GM18867 (cell line): ENCODE measurements around the gene NPTX1.

Experiments used
- ATAC-seq: cut with Tn5 transposase; IDR thresholded peaks from one replicate; pipeline ENCODE4 v1.9.1; 2021; ENCODE audit warnings: mild to moderate bottlenecking, moderate library complexity; ENCODE audit not compliant: unreplicated experiment

NPTX1 gene

DNA sequence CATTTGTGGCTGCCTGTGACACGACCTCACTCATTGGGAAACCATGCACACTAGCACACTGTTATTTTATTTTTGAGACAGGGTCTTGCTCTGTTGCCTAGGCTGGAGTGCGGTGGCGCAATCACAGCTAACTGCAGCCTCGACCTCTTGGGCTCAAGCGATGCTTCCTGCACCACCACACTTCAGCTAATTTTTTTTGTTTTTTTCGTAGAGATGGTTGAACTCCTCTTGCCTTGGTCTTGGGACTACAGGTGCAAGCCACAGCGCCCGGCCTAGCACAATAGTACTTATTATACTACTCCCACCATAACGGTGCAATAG, 2.8 kb upstream of the NPTX1 start:
- ATAC-seq, result no peak

DNA sequence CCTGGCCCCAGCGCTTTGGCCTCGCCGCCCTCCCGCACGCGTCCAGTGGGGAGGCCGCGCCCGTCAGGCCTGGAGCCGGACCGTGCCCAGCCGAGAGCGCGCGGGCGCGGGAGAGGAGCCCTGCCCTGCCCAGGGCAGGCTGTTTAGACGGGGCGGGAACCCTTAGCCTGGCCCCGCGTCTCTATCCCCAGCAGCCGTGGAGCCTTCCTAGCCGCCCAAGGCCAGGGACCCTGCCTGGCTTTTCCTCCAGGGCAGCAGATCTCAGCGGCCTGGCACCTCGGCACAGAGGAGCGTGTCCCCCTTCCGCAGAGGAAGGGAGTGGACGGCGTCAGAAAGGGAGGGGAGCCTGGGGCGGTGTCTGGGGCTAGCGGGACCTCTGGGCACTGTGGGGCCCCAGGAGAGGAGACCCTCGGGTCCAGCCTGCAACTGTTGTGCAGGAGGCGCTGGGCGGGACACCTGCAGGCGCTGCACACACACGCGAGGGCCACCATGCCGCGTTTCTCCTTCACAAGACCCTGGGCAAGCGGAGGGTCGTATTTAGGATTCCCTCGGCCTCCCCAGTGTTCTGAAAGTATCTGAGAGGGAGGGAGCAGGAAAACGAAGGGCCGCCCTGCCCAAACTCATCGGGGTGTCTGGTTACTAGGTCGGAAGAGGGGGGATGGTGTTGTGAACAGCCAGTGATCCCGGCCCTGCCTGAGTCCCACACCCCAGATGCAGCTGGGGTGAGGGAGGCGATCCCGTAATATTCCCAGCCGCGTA, 2.3 kb upstream of the NPTX1 start:
- ATAC-seq, result no peak

- ATAC-seq, result no peak
Observed at GRCh38 chr17:80477647-80478478, 1.5 kb upstream of the NPTX1 start.

DNA sequence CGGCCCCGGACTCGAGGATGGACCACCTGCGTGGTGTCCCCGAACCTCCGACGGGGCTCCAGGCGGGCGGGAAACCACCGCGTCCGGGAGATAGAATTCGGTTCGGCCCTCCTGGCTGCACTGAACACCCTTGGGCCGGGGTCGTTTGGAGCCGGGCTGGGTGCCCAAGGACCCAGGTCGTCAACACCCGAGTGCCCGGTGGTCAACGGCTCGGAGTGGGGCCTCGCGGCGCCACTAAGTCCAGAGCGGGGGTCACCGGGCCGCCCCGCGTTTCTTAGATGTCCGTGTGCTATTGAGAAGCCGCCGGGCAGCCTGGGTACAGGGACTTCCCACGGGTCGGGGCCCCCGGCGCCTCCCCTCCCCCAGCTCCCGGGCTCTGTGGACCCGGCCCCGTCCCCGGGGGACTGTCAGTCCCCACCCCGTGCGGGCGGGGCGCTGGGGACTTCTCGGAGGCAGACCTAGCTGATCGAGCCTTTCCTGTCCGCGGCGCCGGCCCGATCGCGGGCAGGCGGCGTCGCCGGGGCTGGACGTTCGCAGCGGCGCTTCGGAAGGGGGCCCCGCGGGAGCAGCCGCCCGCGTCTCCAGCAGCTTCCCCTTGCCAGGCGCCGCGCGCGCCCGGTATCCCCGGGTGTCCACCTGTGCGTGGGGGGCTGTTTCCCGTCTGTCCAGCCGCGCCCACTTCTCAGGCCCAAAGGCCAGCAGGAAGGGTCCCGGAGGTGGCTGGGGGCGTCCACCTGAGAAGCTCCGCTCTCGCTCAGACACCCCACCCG, 655 bp upstream of the NPTX1 start:
- no peak for ATAC-seq

DNA sequence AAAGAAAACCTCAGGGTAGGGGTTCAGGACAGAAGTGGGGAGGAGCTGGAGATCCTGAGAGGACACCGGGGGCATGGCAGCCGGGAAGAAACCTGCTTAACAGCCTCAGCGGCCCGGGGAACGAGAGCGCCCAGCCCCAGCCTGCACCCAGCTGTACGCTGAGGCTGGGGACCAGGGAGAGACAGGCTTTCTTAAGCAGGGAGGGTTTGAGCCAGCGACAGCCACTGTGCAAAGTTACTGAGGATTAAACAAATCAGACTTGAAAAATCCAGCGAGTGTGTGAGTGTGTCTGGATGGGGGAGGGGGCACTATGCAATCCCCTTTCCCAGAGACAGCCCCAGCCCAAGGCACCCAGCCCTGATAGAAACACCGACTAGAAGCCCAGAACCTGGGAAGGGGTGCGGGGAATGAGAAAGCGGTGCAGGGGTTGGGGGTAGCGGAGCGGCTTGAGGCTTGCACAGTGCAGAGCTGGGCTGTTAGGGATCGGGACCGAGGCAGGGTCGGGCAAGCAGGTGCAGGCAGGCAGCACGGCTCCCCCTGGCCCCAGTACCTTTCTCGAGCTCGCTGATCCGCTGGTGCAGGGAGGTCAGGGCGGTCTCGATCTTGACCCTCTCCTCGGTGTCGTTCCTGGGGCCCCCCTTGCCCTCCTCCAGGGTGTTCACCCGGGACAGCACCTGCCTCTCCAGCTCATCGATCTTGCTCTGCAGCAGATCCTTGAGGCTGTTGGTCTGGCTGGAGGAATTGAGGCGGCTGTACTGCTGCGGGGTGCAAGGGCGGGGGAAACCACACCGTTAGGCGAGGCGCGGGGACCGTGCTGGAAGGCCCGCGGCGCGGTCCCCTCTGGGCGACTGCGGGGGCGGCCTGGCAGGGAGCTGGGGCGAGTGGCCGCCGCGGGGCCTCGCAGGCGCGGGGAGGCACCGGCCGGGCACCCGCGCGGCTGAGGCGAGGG, 1.2 kb downstream of the NPTX1 start:
- ATAC-seq, result no peak

- ATAC-seq, result no peak
Observed at GRCh38 chr17:80474231-80474960, 2.0 kb downstream of the NPTX1 start.

DNA sequence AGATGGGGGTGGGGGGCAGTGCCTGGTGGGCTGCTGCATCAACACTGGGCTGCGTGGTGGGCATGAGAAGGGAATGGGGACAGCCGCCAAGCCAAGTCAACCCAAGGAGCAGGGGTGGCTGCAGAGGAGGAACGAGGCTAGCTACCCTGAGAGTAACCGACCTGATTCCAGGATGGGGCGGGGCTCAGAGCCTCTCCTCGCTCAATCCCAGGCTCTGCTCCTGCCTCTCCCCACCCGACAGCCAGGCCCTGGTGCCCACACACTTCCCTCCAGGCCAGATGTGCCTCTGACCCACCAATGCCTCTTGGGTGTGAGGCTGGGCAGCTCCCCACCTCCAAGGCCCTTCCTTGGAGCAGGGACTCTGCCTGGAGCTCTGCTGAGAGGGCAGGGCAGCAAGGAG, 2.7 kb downstream of the NPTX1 start:
- no peak for ATAC-seq

DNA sequence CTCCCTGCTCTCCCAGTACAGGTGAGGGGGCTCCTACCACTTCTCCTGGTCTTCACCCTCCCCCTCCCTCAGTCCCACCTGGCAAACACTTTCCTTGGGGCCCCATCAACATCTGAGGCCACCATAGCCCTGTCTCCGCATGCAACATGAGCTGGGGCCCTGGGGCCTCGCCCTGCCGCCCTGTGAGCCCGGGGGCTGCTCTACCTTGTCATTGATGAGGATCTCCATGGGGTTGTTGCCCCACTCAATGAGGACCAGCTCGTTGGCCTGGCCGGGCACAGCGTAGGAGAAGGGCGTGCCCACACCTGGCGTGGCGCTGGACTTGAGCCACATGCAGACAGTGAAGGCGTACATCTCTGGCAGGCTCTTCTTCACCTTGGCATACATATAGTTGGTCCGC, 3.4 kb downstream of the NPTX1 start:
- ATAC-seq, result no peak

DNA sequence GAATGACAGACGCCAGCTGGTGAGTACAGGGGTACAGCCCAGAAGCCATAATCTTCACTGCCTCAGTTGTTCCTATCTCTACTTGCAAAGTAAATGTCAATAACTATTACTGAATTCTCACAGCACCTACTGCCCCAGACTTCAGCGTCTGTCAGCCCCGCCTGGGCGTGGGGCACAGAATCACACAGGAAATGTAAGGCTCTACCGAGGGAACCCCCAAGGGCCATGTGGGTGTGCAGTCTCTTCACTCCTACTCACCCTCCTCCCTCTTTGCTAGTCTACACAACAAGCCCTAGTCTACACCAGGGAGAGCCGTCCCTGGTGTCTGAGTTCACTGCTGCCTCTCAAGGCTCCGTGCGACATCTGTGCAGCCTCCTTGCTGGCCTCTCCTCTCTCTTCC, 4.5 kb downstream of the NPTX1 start:
- no peak for ATAC-seq

DNA sequence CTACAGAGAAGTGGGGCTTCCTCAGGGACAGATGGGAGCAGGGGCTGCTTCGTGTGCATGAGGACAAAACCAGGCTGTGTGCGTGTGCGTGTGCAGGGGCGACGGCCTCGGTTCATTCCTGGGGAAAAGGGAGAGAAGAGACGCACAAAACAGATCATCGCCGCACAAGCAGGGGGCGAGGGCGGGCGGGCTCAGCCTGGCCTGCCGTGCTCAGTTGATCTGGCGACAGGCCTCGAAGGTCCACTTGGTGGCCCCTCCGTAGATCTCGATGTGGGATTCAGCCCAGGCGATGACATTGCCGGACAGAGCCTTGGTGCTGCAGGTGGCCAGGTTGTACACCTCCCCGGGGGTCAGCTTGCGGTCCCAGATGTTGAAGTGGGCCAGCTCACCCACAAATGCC, 5.8 kb downstream of the NPTX1 start:
- no peak for ATAC-seq

DNA sequence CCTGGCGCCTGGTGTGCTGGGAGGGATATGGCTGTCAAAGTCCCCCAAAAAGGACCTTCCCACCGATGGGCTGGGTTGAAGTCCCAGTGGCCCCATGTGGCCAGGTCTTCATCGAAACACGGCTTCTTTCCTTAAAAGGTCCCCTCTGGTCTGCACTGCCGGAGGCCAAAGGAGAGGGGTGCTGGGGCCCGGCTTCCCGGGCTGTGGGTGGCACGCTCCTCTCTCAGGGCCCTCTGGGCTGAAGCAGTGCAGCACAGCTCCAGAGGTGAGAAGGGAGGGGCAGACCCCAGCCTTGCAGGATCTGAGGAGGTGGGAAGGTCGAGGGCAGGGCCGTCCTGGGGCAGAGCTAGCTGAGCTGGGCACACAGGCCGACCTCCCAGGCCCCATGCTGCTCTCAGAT, 6.7 kb downstream of the NPTX1 start:
- ATAC-seq, result no peak

GRCh38 chr17:80468781-80469493, 7.5 kb downstream of the NPTX1 start:
- no peak for ATAC-seq

GRCh38 chr17:80468242-80468641, 8.2 kb downstream of the NPTX1 start:
- no peak for ATAC-seq

DNA sequence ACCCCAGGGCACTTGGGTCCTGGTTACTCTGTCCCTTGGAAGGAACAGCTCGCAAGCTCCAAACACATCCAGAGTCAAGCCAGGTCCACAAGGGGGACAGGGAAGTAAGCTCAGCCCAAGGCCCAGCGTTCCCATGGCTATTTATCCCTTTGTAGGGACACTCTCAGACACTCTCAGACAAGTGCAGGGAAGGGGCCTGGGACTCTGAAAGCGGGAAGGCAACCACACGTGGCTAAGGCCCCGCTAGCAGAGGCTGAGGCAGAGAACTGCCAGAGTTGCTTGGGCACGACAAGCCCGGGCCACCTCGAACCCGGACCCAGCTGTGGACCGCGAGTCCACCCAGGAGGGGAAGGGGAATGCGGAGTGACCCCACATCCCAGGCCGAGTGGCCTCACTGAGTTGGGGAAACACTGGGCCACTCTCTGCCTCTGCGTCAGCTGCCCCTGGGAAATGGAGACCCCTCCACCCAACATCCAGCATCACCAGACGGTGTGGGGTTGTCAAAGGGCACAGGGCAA, 10.2 kb downstream of the NPTX1 start:
- ATAC-seq, result no peak

- ATAC-seq, result no peak
Observed at GRCh38 chr17:80465327-80465974, 11.0 kb downstream of the NPTX1 start.

- ATAC-seq, result no peak
Observed at GRCh38 chr17:80464486-80464885, 11.9 kb downstream of the NPTX1 start.

GRCh38 chr17:80463784-80464400, 12.5 kb downstream of the NPTX1 start:
- no peak for ATAC-seq

- no peak for ATAC-seq
Observed at GRCh38 chr17:80461528-80462160, 14.8 kb downstream of the NPTX1 start.
